ENCODE data around the gene AKAP14.

- TF ChIP-seq POLR2A (IDR thresholded peaks at IDR 0.05), result no peak
- TF ChIP-seq, protein P1, sequence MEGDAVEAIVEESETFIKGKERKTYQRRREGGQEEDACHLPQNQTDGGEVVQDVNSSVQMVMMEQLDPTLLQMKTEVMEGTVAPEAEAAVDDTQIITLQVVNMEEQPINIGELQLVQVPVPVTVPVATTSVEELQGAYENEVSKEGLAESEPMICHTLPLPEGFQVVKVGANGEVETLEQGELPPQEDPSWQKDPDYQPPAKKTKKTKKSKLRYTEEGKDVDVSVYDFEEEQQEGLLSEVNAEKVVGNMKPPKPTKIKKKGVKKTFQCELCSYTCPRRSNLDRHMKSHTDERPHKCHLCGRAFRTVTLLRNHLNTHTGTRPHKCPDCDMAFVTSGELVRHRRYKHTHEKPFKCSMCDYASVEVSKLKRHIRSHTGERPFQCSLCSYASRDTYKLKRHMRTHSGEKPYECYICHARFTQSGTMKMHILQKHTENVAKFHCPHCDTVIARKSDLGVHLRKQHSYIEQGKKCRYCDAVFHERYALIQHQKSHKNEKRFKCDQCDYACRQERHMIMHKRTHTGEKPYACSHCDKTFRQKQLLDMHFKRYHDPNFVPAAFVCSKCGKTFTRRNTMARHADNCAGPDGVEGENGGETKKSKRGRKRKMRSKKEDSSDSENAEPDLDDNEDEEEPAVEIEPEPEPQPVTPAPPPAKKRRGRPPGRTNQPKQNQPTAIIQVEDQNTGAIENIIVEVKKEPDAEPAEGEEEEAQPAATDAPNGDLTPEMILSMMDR (IDR thresholded peaks at IDR 0.05), result no peak
Measured at GRCh38 chrX:119870626-119871131, 25.0 kb upstream of the AKAP14 start.
